IPS-18c (cell line): ENCODE results near the gene ZNF620.

Experiments used
- H3K4me3 ChIP-seq: 2 replicates; pipeline ENCODE4 v1.7.0; 2013; ENCODE audit warnings: low read depth, mild to moderate bottlenecking, low read length, moderate library complexity; ENCODE audit not compliant: insufficient read depth
- H3K9me3 ChIP-seq: one replicate; pipeline ENCODE4 v1.6.1; 2013; ENCODE audit warnings: mild to moderate bottlenecking, low read length, moderate library complexity; ENCODE audit not compliant: control insufficient read depth, insufficient read depth

ZNF620 gene

GRCh38 chr3:40490916-40491315 is 14.9 kb upstream of the ZNF620 start:
- Histone ChIP-seq H3K9me3 (no peaks in the 10 kb centered on the region), H3K4me3 (no peak overlapping the region)

- Histone ChIP-seq H3K9me3 (no peaks in the 10 kb centered on the region), H3K4me3 (no peak overlapping the region)
These were observed 11.1 kb upstream of the ZNF620 start for GRCh38 chr3:40494698-40495097.

GRCh38 chr3:40497288-40497687 is 8.6 kb upstream of the ZNF620 start:
- Histone ChIP-seq H3K4me3 (no peak overlapping the region), H3K9me3 (no peaks in the 10 kb centered on the region)

GRCh38 chr3:40499952-40500351 is 5.9 kb upstream of the ZNF620 start:
- Histone ChIP-seq H3K4me3 (no peak overlapping the region), H3K9me3 (no peaks in the 10 kb centered on the region)

GRCh38 chr3:40502034-40502433 is 3.8 kb upstream of the ZNF620 start:
- Histone ChIP-seq H3K9me3 (no peaks in the 10 kb centered on the region), H3K4me3 (no peak overlapping the region)

- peak overlapping the region; percentile 92; the same call in 1 of the 2 replicates for H3K4me3 ChIP-seq
- H3K9me3 ChIP-seq, result no peaks in the 10 kb centered on the region
These were observed 1.0 kb upstream of the ZNF620 start for GRCh38 chr3:40504636-40505430.

GRCh38 chr3:40511031-40511718 is 5.3 kb downstream of the ZNF620 start:
- H3K9me3 ChIP-seq, result no peaks in the 10 kb centered on the region

GRCh38 chr3:40516201-40516600 is 10.4 kb downstream of the ZNF620 start:
- H3K4me3 ChIP-seq, result no peak overlapping the region
- no peaks in the 10 kb centered on the region for H3K9me3 ChIP-seq

More at GRCh38 chr3:40511031-40511718, 5.3 kb downstream of the ZNF620 start:
- H3K4me3 ChIP-seq, result no peak overlapping the region

- H3K9me3 ChIP-seq, result no peaks in the 10 kb centered on the region
- no peak overlapping the region for H3K4me3 ChIP-seq
These were observed 12.2 kb downstream of the ZNF620 start for GRCh38 chr3:40518067-40518466.

- Histone ChIP-seq H3K4me3 (no peak overlapping the region), H3K9me3 (no peaks in the 10 kb centered on the region)
These were observed 13.0 kb downstream of the ZNF620 start for GRCh38 chr3:40518848-40519247.

GRCh38 chr3:40521254-40521653 is 15.4 kb downstream of the ZNF620 start:
- Histone ChIP-seq H3K4me3 (no peak overlapping the region), H3K9me3 (no peaks in the 10 kb centered on the region)

GRCh38 chr3:40523781-40524180 is 17.9 kb downstream of the ZNF620 start:
- Histone ChIP-seq H3K4me3 (no peak overlapping the region), H3K9me3 (no peaks in the 10 kb centered on the region)

- no peaks in the 10 kb centered on the region for H3K9me3 ChIP-seq
- peak overlapping the region; percentile 98 for H3K4me3 ChIP-seq
These were observed 18.4 kb downstream of the ZNF620 start for GRCh38 chr3:40524222-40524567.

- peak within 1 kb of the TSS; percentile 98 for H3K4me3 ChIP-seq
- H3K9me3 ChIP-seq, result no peaks in the 10 kb centered on the region
These were observed 18.9 kb downstream of the ZNF620 start, which contains the start of gene ZNF621 for GRCh38 chr3:40524568-40525285. ZNF621 (plus strand) TSS chr3:40524960; CDS start chr3:40525841, 881 bp downstream.

- H3K4me3 ChIP-seq, result no peak overlapping the region
- no peaks in the 10 kb centered on the region for H3K9me3 ChIP-seq
These were observed 22.6 kb downstream of the ZNF620 start for GRCh38 chr3:40528426-40528825.

- H3K4me3 ChIP-seq, result no peak overlapping the region
- no peaks in the 10 kb centered on the region for H3K9me3 ChIP-seq
These were observed 26.4 kb downstream of the ZNF620 start for GRCh38 chr3:40532252-40532651.

- Histone ChIP-seq H3K4me3 (no peak overlapping the region), H3K9me3 (no peaks in the 10 kb centered on the region)
These were observed 28.4 kb downstream of the ZNF620 start for GRCh38 chr3:40534283-40534682.

GRCh38 chr3:40546816-40547215 is 41.0 kb downstream of the ZNF620 start:
- H3K9me3 ChIP-seq, result peaks cover 5% of the 10 kb centered on the region
- H3K4me3 ChIP-seq, result no peak overlapping the region
